ENCODE data around the gene EDIL3.

The EDIL3 gene

GRCh38 chr5:83911367-83911919 lies 473.2 kb downstream of the EDIL3 start:
- no peak for DNase-seq (ENCODE audit: low spot score)

- no peak for DNase-seq (ENCODE audit: low spot score)
Measured at GRCh38 chr5:83900306-83900705, 484.4 kb downstream of the EDIL3 start.

- DNase-seq (ENCODE audit: low spot score): no peak
Measured at GRCh38 chr5:83899326-83899970, 485.2 kb downstream of the EDIL3 start.

- DNase-seq (ENCODE audit: low spot score): no peak
Measured at GRCh38 chr5:83895860-83896259, 488.8 kb downstream of the EDIL3 start.

- DNase-seq (ENCODE audit: low spot score): no peak
Measured at GRCh38 chr5:83891261-83891660, 493.4 kb downstream of the EDIL3 start.

Data from activated CD4-positive, alpha-beta T cell treated with anti-CD3 and anti-CD28 coated beads, Interleukin-2, Interleukin-4, amounts not matched to agents 100 ng/mL and 50 ng/mL, durations not matched to agents 16 hours and 8 hours (primary cell).